K562 (cell line): ENCODE measurements around the gene SERTAD1. TPM values are rescaled to one million over a fixed set of nuclear protein-coding genes. Genes with fewer than 3 reads are reported as not detected.

Experiments used
- ATAC-seq: fragments of 200-7000 bp; cut with Tn5 transposase; 3 replicates; pipeline ENCODE4 v1.9.1; 2020; ENCODE audit warnings: moderate library complexity
- BruUV-seq: library from RNA; stranded (reverse); fragments of 400-500 nt; replicated peaks from 2 replicates; lab custom pipeline; 2021; lab: Mats Ljungman, UMichigan
- CTCF ChIA-PET: fragments of 300-600 bp; formaldehyde crosslinking; extraction: SDS; loops from one replicate; lab custom pipeline; 2021; ENCODE audit warnings: low intra/inter-chr PET ratio; lab: Yijun Ruan, JAX
- POLR2A ChIA-PET: fragments of 300-600, 350-650 bp; sonication (Branson Sonifier 250); formaldehyde crosslinking; extraction: SDS; loops from one replicate; lab custom pipeline; 2021; ENCODE audit warnings: antibody characterized with exemption, inconsistent platforms; lab: Yijun Ruan, JAX
- DNase-seq, 4 experiments: peaks; one replicate each; pipeline versions ENCODE4 v3.0.0 to v3.0.0-alpha.2; 2011 to 2018; ENCODE audit warnings: low spot score in 3 of 4, mixed read lengths in 3 of 4; ENCODE audit errors: extremely low read depth in 1 of 4
- FAIRE-seq: peaks from 2 replicates; lab custom pipeline; 2011; peaks lifted over from hg19 to GRCh38; lab: Jason Lieb, UNC
- H2AFZ ChIP-seq: 2 replicates; pipeline ENCODE4 v1.6.0; 2011; ENCODE audit warnings: low read depth, low read length, control low read depth, inconsistent platforms
- H3K27ac ChIP-seq: fragments of 200-600 bp; 3 replicates; pipeline ENCODE4 v1.8.0; 2011; ENCODE audit warnings: low read depth, mild to moderate bottlenecking, control low read depth, inconsistent platforms, low read length, moderate library complexity, mixed read lengths; ENCODE audit errors: extremely low read depth
- H3K27me3 ChIP-seq, 2 experiments: fragments of 300-600 bp in 1 of 2; 2 replicates in 1 of 2; 3 replicates in 1 of 2; pipeline versions ENCODE4 v1.6.0 to v1.8.0; 2011; ENCODE audit warnings: inconsistent platforms in 2 of 2, low read length in 2 of 2, mild to moderate bottlenecking in 1 of 2, mixed read lengths in 1 of 2, moderate library complexity in 1 of 2; ENCODE audit not compliant: control insufficient read depth in 2 of 2, insufficient read depth in 2 of 2
- H3K36me3 ChIP-seq: fragments of 300-600 bp; 3 replicates; pipeline ENCODE4 v1.8.0; 2011; ENCODE audit warnings: mild to moderate bottlenecking, low read length, inconsistent platforms; ENCODE audit not compliant: control insufficient read depth, insufficient read depth
- H3K4me1 ChIP-seq, 2 experiments: fragments of 200-600 bp in 1 of 2; replicated peaks in 1 of 2; 2 replicates in 1 of 2; 3 replicates in 1 of 2; pipeline versions ENCODE4 v1.5.1 to v1.8.0; 2011; ENCODE audit warnings: inconsistent platforms in 2 of 2, low read length in 2 of 2, mild to moderate bottlenecking in 1 of 2, mixed read lengths in 1 of 2, moderate library complexity in 1 of 2; ENCODE audit not compliant: control insufficient read depth in 2 of 2, insufficient read depth in 2 of 2
- H3K4me2 ChIP-seq: 2 replicates; pipeline ENCODE4 v1.6.1; 2011; ENCODE audit warnings: low read length, control low read depth, inconsistent platforms, mixed read lengths; ENCODE audit not compliant: insufficient read depth
- H3K4me3 ChIP-seq: fragments of 200-600 bp; sonication (generic), shearing (Covaris generic); 2 replicates; pipeline ENCODE4 v1.5.1; 2016; ENCODE audit warnings: control low read depth, inconsistent platforms
- H3K79me2 ChIP-seq: fragments of 200-600 bp; 3 replicates; pipeline ENCODE4 v1.8.0; 2011; ENCODE audit warnings: low read length, inconsistent platforms; ENCODE audit not compliant: control insufficient read depth, insufficient read depth
- H3K9ac ChIP-seq, 2 experiments: 2 replicates each; pipeline versions ENCODE4 v1.6.0 to v1.6.1; 2011; ENCODE audit warnings: low read depth in 2 of 2, low read length in 2 of 2, control low read depth in 1 of 2, inconsistent platforms in 1 of 2, mild to moderate bottlenecking in 1 of 2, mixed read lengths in 1 of 2; ENCODE audit not compliant: insufficient read depth in 1 of 2
- H3K9me1 ChIP-seq: one replicate; pipeline ENCODE4 v1.6.0; 2011; ENCODE audit warnings: inconsistent platforms, mild to moderate bottlenecking, low read length, moderate library complexity; ENCODE audit not compliant: control insufficient read depth, insufficient read depth
- H3K9me3 ChIP-seq: replicated peaks from 2 replicates; pipeline ENCODE4 v1.5.1; 2011; ENCODE audit warnings: low read depth, low read length, inconsistent platforms; ENCODE audit not compliant: control insufficient read depth, insufficient read depth
- H4K20me1 ChIP-seq: replicated peaks from 2 replicates; pipeline ENCODE4 v1.6.1; 2011; ENCODE audit warnings: low read length, inconsistent platforms, mixed read lengths; ENCODE audit not compliant: control insufficient read depth, insufficient read depth
- ARNT ChIP-seq, 2 experiments: fragments of 450-650 bp; IDR thresholded peaks; 2 replicates each; pipeline ENCODE4 v1.6.1; 2016; ENCODE audit warnings: mild to moderate bottlenecking in 1 of 2
- ATF2 ChIP-seq: sonication (generic); formaldehyde crosslinking; IDR thresholded peaks from 2 replicates; pipeline ENCODE4 v1.8.1; 2022; ENCODE audit warnings: missing genetic modification reagents
- CHD1 ChIP-seq: fragments of 200-600 bp; sonication (generic); IDR thresholded peaks from one replicate; pipeline ENCODE4 v1.6.1; 2012; ENCODE audit warnings: mild to moderate bottlenecking, moderate library complexity, low read length, inconsistent platforms
- HMBOX1 ChIP-seq: sonication (generic); IDR thresholded peaks from 2 replicates; pipeline ENCODE4 v1.6.1; 2016
- NCOA2 ChIP-seq, 2 experiments: fragments of 450-650 bp; IDR thresholded peaks; 2 replicates each; pipeline ENCODE4 v1.6.1; 2018; ENCODE audit warnings: mild to moderate bottlenecking in 2 of 2, moderate library complexity in 1 of 2; ENCODE audit not compliant: partially characterized antibody in 2 of 2
- STAT5B ChIP-seq: fragments of 250-450 bp; sonication (Bioruptor Pico); IDR thresholded peaks from 2 replicates; pipeline ENCODE4 v1.8.0; 2021; ENCODE audit warnings: mild to moderate bottlenecking, inconsistent platforms
- TAF9B ChIP-seq: fragments of 450-650 bp; IDR thresholded peaks from 2 replicates; pipeline ENCODE4 v1.6.1; 2018; ENCODE audit warnings: mild to moderate bottlenecking; ENCODE audit not compliant: partially characterized antibody
- TEAD1 ChIP-seq, 2 experiments: fragments of 450-650 bp in 1 of 2; sonication (generic) in 1 of 2; formaldehyde crosslinking; IDR thresholded peaks; 2 replicates each; pipeline versions ENCODE4 v1.4.0 to v1.8.0; 2020 to 2022; ENCODE audit warnings: mild to moderate bottlenecking in 2 of 2, missing genetic modification reagents in 1 of 2
- ZBTB8A ChIP-seq: fragments of 450-650 bp; IDR thresholded peaks from 2 replicates; pipeline ENCODE4 v1.6.1; 2018; ENCODE audit warnings: mild to moderate bottlenecking, moderate library complexity; ENCODE audit not compliant: partially characterized antibody
- ZNF449 ChIP-seq: fragments of 250-450 bp; sonication (Bioruptor Pico); IDR thresholded peaks from 2 replicates; pipeline ENCODE4 v1.8.0; 2022; ENCODE audit warnings: moderate library complexity, mild to moderate bottlenecking, inconsistent platforms
- ZNF639 ChIP-seq, 2 experiments: fragments of 200-800 bp in 1 of 2; sonication (Bioruptor generic) in 1 of 2; sonication (generic) in 1 of 2; formaldehyde crosslinking in 1 of 2; IDR thresholded peaks in 1 of 2; conservative IDR thresholded peaks in 1 of 2; 2 replicates each; pipeline versions ENCODE4 v1.5.0 to v1.6.1; 2016 to 2020; ENCODE audit warnings: missing compliant biosample characterization in 1 of 2, missing genetic modification characterization in 1 of 2, missing genetic modification reagents in 1 of 2
- WGBS: fragments of 100-300 bp; shearing (Covaris generic); methylation state at CpG from one replicate; pipeline ENCODE4 v1.1.6; 2016; ENCODE audit warnings: low coverage, mixed read lengths; ENCODE audit not compliant: insufficient coverage; ENCODE audit errors: missing lambda C conversion rate; 5-methylcytosine and 5-hydroxymethylcytosine counted together
- in situ Hi-C: fragments of 300-500 bp; cut with MboI; formaldehyde crosslinking; loops from 4 replicates; pipeline ENCODE4 v1.15.0; 2018; ENCODE audit warnings: inconsistent platforms, mixed read lengths
- intact Hi-C: fragments of 100-400 bp; cut with micrococcal nuclease; formaldehyde crosslinking; loops from 2 replicates; pipeline ENCODE4 v1.14.2; 2022
- polyA plus RNA-seq, 8 experiments: library from polyadenylated mRNA; depleted of rRNA in 4 of 8; stranded (reverse) in 5 of 8; unstranded in 3 of 8; fragments of >200 nt; fragmentation: Nextera tagmentation in 2 of 8; fragmentation: Illumina TruSeq in 1 of 8; extraction: Ambion mirVana in 2 of 8; extraction: Trizol in 1 of 8; gene quantifications; 2 replicates each; pipeline versions ENCODE4 v1.2.1 to v1.2.3, GENCODE V29; 2011 to 2014; ENCODE audit warnings: inconsistent platforms in 1 of 8, missing spikeins in 1 of 8
- total RNA-seq, 7 experiments: library from RNA; depleted of rRNA in 6 of 7; stranded (reverse); fragments of >200 nt in 6 of 7; fragmentation: Illumina TruSeq in 2 of 7; extraction: Trizol in 2 of 7; gene quantifications; 2 replicates each; pipeline versions ENCODE4 v1.2.1 to v1.2.3, GENCODE V29; 2011 to 2021; ENCODE audit warnings: low replicate concordance in 1 of 7

SERTAD1 gene
- total and polyA plus RNA-seq, 9 of the 15 experiments (the other 6 are each of a cell fraction or from before 2014, with no cell fraction given) = 0.15 to 8.7 (median 4.9) TPM

GRCh38 chr19:40465025-40465556 lies 39.3 kb upstream of the SERTAD1 start (continued):
- TF ChIP-seq TEAD1 (CRISPR knock-in tag; IDR thresholded peaks at IDR 0.05) (no peak), ZBTB8A (no peak)

GRCh38 chr19:40464059-40465024 lies 38.5 kb upstream of the SERTAD1 start:
- in situ Hi-C loops (no loop called here), intact Hi-C loops (loop anchor here (1.0 to 2.0 kb wide), 2 partner anchors 64 to 134 kb away; no protein-coding TSS in a partner anchor)
- H3K9me1 ChIP-seq = peaks cover 4% of the 10 kb centered on the region
- FAIRE-seq (peak; percentile 95), DNase-seq (peak; percentile 51 to 95 (median 69)), ATAC-seq (peak; percentile 68)
- H3K4me2 ChIP-seq = peak overlapping the region; percentile 91
- H3K4me3 ChIP-seq = peak overlapping the region; percentile 91
- H3K27ac ChIP-seq = peak overlapping the region; percentile 96
- peaks cover 23 to 58% of the 10 kb centered on the region in 2 experiments; a peak in 4 of 5 replicates for H3K4me1 ChIP-seq
- H3K79me2 ChIP-seq = peaks cover 65% of the 10 kb centered on the region
- no peaks in the 10 kb centered on the region; the same call in 1 of the 2 replicates for H3K9me3 ChIP-seq
- BruUV-seq = no TSS peak
- WGBS = 0% methylated on average over 11 of the region's 11 CpGs
- peaks cover 21% of the 10 kb centered on the region for H3K36me3 ChIP-seq
- ChIA-PET CTCF (interaction anchor here (0.6 to 1.9 kb wide), 8 partner anchors 134 to 1418 kb away, joined by 3 to 12 read pairs (median 4); no protein-coding TSS in a partner anchor), POLR2A (interaction anchor here (0.6 to 4.0 kb wide), 29 partner anchors 10 to 962 kb away, joined by 3 to 43 read pairs (median 4); partner anchors contain the start of genes LTBP4, SERTAD1 and SERTAD3)
- H2AFZ ChIP-seq = peak overlapping the region; percentile 61; the same call in 1 of the 2 replicates
- peaks cover 7% of the 10 kb centered on the region for H4K20me1 ChIP-seq
- no peaks in the 10 kb centered on the region for H3K27me3 ChIP-seq
- peak overlapping the region; percentile 96 to 99 for H3K9ac ChIP-seq
- peak; percentile 81 for TF ChIP-seq TAF9B
- no peak for TF ChIP-seq NCOA2 (IDR thresholded peaks at IDR 0.05; ENCODE audit: partially characterized antibody in 2 of 2)
- peak in 1 of 2 experiments; percentile 75; a peak in 1 of 4 replicates for TF ChIP-seq ARNT (IDR thresholded peaks at IDR 0.05)
- no peak for TF ChIP-seq ATF2 (CRISPR knock-in tag)
- no peak for TF ChIP-seq CHD1
- TF ChIP-seq STAT5B (CRISPR knock-in tag) = no peak
- TF ChIP-seq ZNF639 (CRISPR knock-in tag; conservative IDR thresholded peaks at IDR 0.05 in 1 of 2, IDR thresholded peaks at IDR 0.05 in 1 of 2) = 0 out of 4 replicates have a peak, but pooled peaks of 1 of the 2 experiments have one; percentile 65
- peak; percentile 51; the same call in 1 of the 2 replicates for TF ChIP-seq HMBOX1
- no peak for TF ChIP-seq ZNF449 (CRISPR knock-in tag)
